H9 (cell line): ENCODE results near the gene P4HA1. TPM values are rescaled to one million over a fixed set of nuclear protein-coding genes. Genes with fewer than 3 reads are reported as not detected.
"Not testable (repeated sequence)": the region's sequence is repeated elsewhere in the genome, so short reads cannot be mapped to it uniquely, and the experiment has no call there.

ENCODE experiments used
- DNase-seq: peaks from one replicate; pipeline ENCODE4 v3.0.0-alpha.2; 2017
- H2AFZ ChIP-seq: one replicate; pipeline ENCODE4 v1.6.1; 2013; ENCODE audit warnings: mild to moderate bottlenecking, low read length, control low read depth, moderate library complexity
- H2AK5ac ChIP-seq: 2 replicates; pipeline ENCODE4 v1.6.1; 2013; ENCODE audit warnings: low read length, control low read depth, mixed read lengths; ENCODE audit not compliant: insufficient read length
- H2BK120ac ChIP-seq: one replicate; pipeline ENCODE4 v1.6.1; 2013; ENCODE audit warnings: low read depth, mild to moderate bottlenecking, low read length, control low read depth, inconsistent platforms; ENCODE audit not compliant: poor library complexity, severe bottlenecking
- H2BK12ac ChIP-seq: 2 replicates; pipeline ENCODE4 v1.6.1; 2013; ENCODE audit warnings: low read length, control low read depth, mixed read lengths, low read depth; ENCODE audit not compliant: insufficient read length
- H2BK15ac ChIP-seq: 2 replicates; pipeline ENCODE4 v1.6.1; 2013; ENCODE audit warnings: low read depth, low read length, control low read depth
- H2BK20ac ChIP-seq: one replicate; pipeline ENCODE4 v1.6.1; 2013; ENCODE audit warnings: low read depth, mild to moderate bottlenecking, low read length, control low read depth, inconsistent platforms; ENCODE audit not compliant: poor library complexity, severe bottlenecking
- H2BK5ac ChIP-seq: 2 replicates; pipeline ENCODE4 v1.6.1; 2013; ENCODE audit warnings: low read length, control low read depth, mixed read lengths; ENCODE audit not compliant: insufficient read length
- H3K14ac ChIP-seq: 2 replicates; pipeline ENCODE4 v1.6.1; 2013; ENCODE audit warnings: low read length, control low read depth; ENCODE audit not compliant: insufficient read depth
- H3K18ac ChIP-seq: 2 replicates; pipeline ENCODE4 v1.6.1; 2013; ENCODE audit warnings: low read depth, mild to moderate bottlenecking, mixed read lengths, low read length, control low read depth; ENCODE audit not compliant: insufficient read length
- H3K23ac ChIP-seq: 2 replicates; pipeline ENCODE4 v1.6.1; 2013; ENCODE audit warnings: low read length, control low read depth, mixed read lengths, low read depth; ENCODE audit not compliant: insufficient read length
- H3K23me2 ChIP-seq: 2 replicates; pipeline ENCODE4 v1.6.1; 2013; ENCODE audit warnings: low read depth, mild to moderate bottlenecking, mixed read lengths, low read length, control low read depth; ENCODE audit not compliant: insufficient read length, poor library complexity, severe bottlenecking
- H3K27ac ChIP-seq: 2 replicates; pipeline ENCODE4 v1.5.1; 2013; ENCODE audit warnings: low read length, control low read depth, mixed read lengths, low read depth; ENCODE audit not compliant: insufficient read length
- H3K27me3 ChIP-seq: 2 replicates; pipeline ENCODE4 v1.6.1; 2013; ENCODE audit warnings: low read length, control low read depth, inconsistent platforms; ENCODE audit not compliant: insufficient read depth
- H3K4ac ChIP-seq: 2 replicates; pipeline ENCODE4 v1.6.1; 2013; ENCODE audit warnings: low read depth, mild to moderate bottlenecking, control low read depth, inconsistent platforms, low read length, moderate library complexity
- H3K4me1 ChIP-seq: 2 replicates; pipeline ENCODE4 v1.6.1; 2013; ENCODE audit warnings: low read length, control low read depth, inconsistent platforms; ENCODE audit not compliant: insufficient read depth
- H3K4me2 ChIP-seq: 2 replicates; pipeline ENCODE4 v1.6.1; 2013; ENCODE audit warnings: low read length, control low read depth, mixed read lengths; ENCODE audit not compliant: insufficient read length, insufficient read depth
- H3K56ac ChIP-seq: 2 replicates; pipeline ENCODE4 v1.6.1; 2013; ENCODE audit warnings: low read depth, mild to moderate bottlenecking, mixed read lengths, low read length, control low read depth; ENCODE audit not compliant: insufficient read length
- H3K79me1 ChIP-seq: 2 replicates; pipeline ENCODE4 v1.6.1; 2013; ENCODE audit warnings: low read depth, mild to moderate bottlenecking, moderate library complexity, low read length, control low read depth, inconsistent platforms; ENCODE audit not compliant: insufficient read depth, poor library complexity, severe bottlenecking
- H3K79me2 ChIP-seq: 2 replicates; pipeline ENCODE4 v1.6.1; 2013; ENCODE audit warnings: low read length, control low read depth, inconsistent platforms; ENCODE audit not compliant: insufficient read depth
- H3K9ac ChIP-seq: 2 replicates; pipeline ENCODE4 v1.6.1; 2013; ENCODE audit warnings: low read length, control low read depth, mixed read lengths; ENCODE audit not compliant: insufficient read length; ENCODE audit errors: extremely low read depth
- H3K9me3 ChIP-seq: one replicate; pipeline ENCODE4 v1.6.1; 2013; ENCODE audit warnings: low read depth, low read length, inconsistent platforms; ENCODE audit not compliant: control insufficient read depth
- H3T11ph ChIP-seq: one replicate; pipeline ENCODE4 v1.6.1; 2013; ENCODE audit warnings: mild to moderate bottlenecking, low read length, control low read depth, inconsistent platforms
- H4K20me1 ChIP-seq: one replicate; pipeline ENCODE4 v1.6.1; 2013; ENCODE audit not compliant: control insufficient read depth, insufficient read length, insufficient read depth
- H4K5ac ChIP-seq: 2 replicates; pipeline ENCODE4 v1.6.1; 2013; ENCODE audit warnings: low read depth, mild to moderate bottlenecking, mixed read lengths, low read length, control low read depth; ENCODE audit not compliant: insufficient read length
- H4K8ac ChIP-seq: replicated peaks from 2 replicates; pipeline ENCODE4 v1.6.1; 2013; ENCODE audit warnings: low read length, control low read depth, mixed read lengths, low read depth; ENCODE audit not compliant: insufficient read length
- H4K91ac ChIP-seq: 2 replicates; pipeline ENCODE4 v1.6.1; 2013; ENCODE audit warnings: low read depth, mild to moderate bottlenecking, moderate library complexity, mixed read lengths, low read length, control low read depth; ENCODE audit not compliant: insufficient read length
- H3K27ac Mint-ChIP-seq, 3 experiments: 2 replicates in 2 of 3; 3 replicates in 1 of 3; pipeline ENCODE4 v1.8.0; 2020 to 2021; ENCODE audit warnings: mixed read lengths in 3 of 3, mild to moderate bottlenecking in 1 of 3, moderate library complexity in 1 of 3
- H3K27me3 Mint-ChIP-seq: 2 replicates; pipeline ENCODE4 v1.8.0; 2021; ENCODE audit warnings: low read depth, mild to moderate bottlenecking, moderate library complexity, mixed read lengths
- H3K36me3 Mint-ChIP-seq, 3 experiments: 2 replicates in 2 of 3; 3 replicates in 1 of 3; pipeline ENCODE4 v1.8.0; 2020 to 2021; ENCODE audit warnings: low read depth in 3 of 3, mixed read lengths in 3 of 3; ENCODE audit not compliant: insufficient read depth in 1 of 3
- H3K4me1 Mint-ChIP-seq, 2 experiments: 2 replicates each; pipeline ENCODE4 v1.8.0; 2020; ENCODE audit warnings: mixed read lengths in 2 of 2
- H3K4me3 Mint-ChIP-seq, 2 experiments: 2 replicates in 1 of 2; 3 replicates in 1 of 2; pipeline ENCODE4 v1.8.0; 2020 to 2021; ENCODE audit warnings: mild to moderate bottlenecking in 2 of 2, mixed read lengths in 2 of 2, moderate library complexity in 1 of 2
- H3K9me3 Mint-ChIP-seq, 2 experiments: 2 replicates in 1 of 2; 3 replicates in 1 of 2; pipeline ENCODE4 v1.8.0; 2020; ENCODE audit warnings: mild to moderate bottlenecking in 2 of 2, mixed read lengths in 2 of 2, moderate library complexity in 1 of 2
- WGBS: extraction: QIAGEN DNeasy Blood & Tissue Kit; methylation state at CpG from one replicate; pipeline ENCODE4 v1.1.7; 2013; ENCODE audit warnings: missing lambda C conversion rate, low lambda C conversion rate, mixed read lengths; ENCODE audit not compliant: insufficient read length; ENCODE audit errors: extremely low coverage; 5-methylcytosine and 5-hydroxymethylcytosine counted together
- total RNA-seq: library from RNA; stranded (reverse); gene quantifications from 2 replicates; pipeline ENCODE4 v1.2.1, GENCODE V29; 2021

P4HA1 gene
- total RNA-seq, 1 experiment from 2014 or later = 48.6 TPM

DNA sequence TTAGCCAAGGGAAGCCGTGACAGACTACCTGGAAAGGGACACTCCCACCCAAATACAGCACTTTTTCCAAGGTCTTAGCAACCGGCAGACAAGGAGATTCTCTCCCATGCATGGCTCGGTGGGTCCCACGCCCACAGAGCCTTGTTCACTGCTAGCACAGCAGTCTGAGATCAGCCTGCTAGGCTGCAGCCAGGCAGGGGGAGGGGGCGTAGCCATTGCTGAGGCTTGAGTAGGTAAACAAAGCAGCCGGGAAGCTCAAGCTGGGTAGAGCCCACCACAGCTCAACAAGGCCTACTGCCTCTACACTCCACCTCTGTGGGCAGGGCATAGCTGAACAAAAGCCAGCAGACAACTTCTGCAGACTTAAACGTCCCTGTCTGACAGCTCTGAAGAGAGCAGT is 106.9 kb downstream of the P4HA1 start:
- not testable (repeated sequence) for H2AK5ac ChIP-seq, H2BK12ac ChIP-seq, H2AFZ ChIP-seq, H3K27ac ChIP-seq, H3K23me2 ChIP-seq, H3T11ph ChIP-seq, H3K4me2 ChIP-seq, H2BK20ac ChIP-seq, H2BK120ac ChIP-seq, H4K8ac ChIP-seq, H3K4me1 ChIP-seq, H3K27me3 Mint-ChIP-seq, H4K91ac ChIP-seq, H3K27me3 ChIP-seq, H3K18ac ChIP-seq, H3K14ac ChIP-seq, H2BK15ac ChIP-seq, H3K79me1 ChIP-seq, H3K9me3 Mint-ChIP-seq, H3K4me1 Mint-ChIP-seq, H3K79me2 ChIP-seq, H4K20me1 ChIP-seq, H3K9me3 ChIP-seq, H3K4me3 Mint-ChIP-seq, DNase-seq, H3K9ac ChIP-seq, H2BK5ac ChIP-seq, H3K27ac Mint-ChIP-seq, H3K4ac ChIP-seq, H3K23ac ChIP-seq, H4K5ac ChIP-seq, H3K56ac ChIP-seq
- no CpG with 5 or more reads among the region's 7 CpGs for WGBS
- H3K36me3 Mint-ChIP-seq = peaks cover 0 to 13% (median 2%) of the 10 kb centered on the region in 3 experiments; a peak in 3 of 7 replicates

DNA sequence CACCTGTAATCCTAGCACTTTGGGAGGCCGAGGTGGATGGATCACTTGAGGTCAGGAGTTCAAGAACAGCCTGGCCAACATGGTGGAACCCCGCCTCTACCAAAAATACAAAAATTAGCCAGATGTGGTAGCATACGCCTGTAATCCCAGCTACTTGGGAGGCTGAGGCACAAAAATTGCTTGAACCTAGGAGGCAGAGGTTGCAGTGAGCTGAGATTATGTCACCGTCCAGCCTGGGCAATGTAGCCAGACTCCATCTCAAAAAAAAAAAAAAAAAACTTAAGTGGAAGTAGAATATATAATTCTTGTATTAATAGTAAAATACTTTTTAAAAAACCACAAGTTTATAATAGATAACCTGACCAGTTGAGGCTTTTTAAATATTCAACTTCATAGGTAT is 112.0 kb downstream of the P4HA1 start:
- H3K14ac ChIP-seq, H3K9me3 ChIP-seq, H3K4me1 Mint-ChIP-seq, H3K27ac Mint-ChIP-seq, H2BK5ac ChIP-seq, H3K27me3 Mint-ChIP-seq, H3K27me3 ChIP-seq, H3K9ac ChIP-seq, H3K4me2 ChIP-seq, H3K4me3 Mint-ChIP-seq, H3K18ac ChIP-seq, H4K8ac ChIP-seq, H4K91ac ChIP-seq, H3K79me1 ChIP-seq, H2BK15ac ChIP-seq, H3K4ac ChIP-seq, H3K4me1 ChIP-seq, H3K79me2 ChIP-seq, H3K56ac ChIP-seq, H2AFZ ChIP-seq, H4K5ac ChIP-seq, H3T11ph ChIP-seq, H3K27ac ChIP-seq, H4K20me1 ChIP-seq, H2AK5ac ChIP-seq, H3K23ac ChIP-seq, H3K23me2 ChIP-seq, H2BK12ac ChIP-seq, DNase-seq, H2BK120ac ChIP-seq, H2BK20ac ChIP-seq: not testable (repeated sequence)
- Mint-ChIP-seq H3K9me3 (peaks cover 8 to 11% of the 10 kb centered on the region in 2 experiments), H3K36me3 (peaks cover 6 to 14% (median 7%) of the 10 kb centered on the region in 3 experiments; a peak in 6 of 7 replicates)
- no CpG with 5 or more reads among the region's 4 CpGs for WGBS
